BLaER1 treated with 17β-estradiol and CSF1 and Interleukin-3, amounts not matched to agents 10 nM and 100 nM (cell line): ENCODE measurements around the gene TUFM.
"Not testable (repeated sequence)": the region's sequence is repeated elsewhere in the genome, so short reads cannot be mapped to it uniquely, and the experiment has no call there.

Experiments
- H3K27ac ChIP-seq, 11 experiments: shearing (Covaris generic); formaldehyde crosslinking; 2 replicates each; pipeline ENCODE4 v1.8.1; 2022
- H3K27me3 ChIP-seq, 11 experiments: shearing (Covaris generic); formaldehyde crosslinking; 2 replicates each; pipeline ENCODE4 v1.8.1; 2022
- H3K36me3 ChIP-seq, 11 experiments: shearing (Covaris generic); formaldehyde crosslinking; 2 replicates each; pipeline ENCODE4 v1.8.1; 2022
- H3K4me1 ChIP-seq, 10 experiments: shearing (Covaris generic); formaldehyde crosslinking; 2 replicates each; pipeline ENCODE4 v1.8.1; 2022
- H3K4me2 ChIP-seq, 11 experiments: shearing (Covaris generic); formaldehyde crosslinking; 2 replicates each; pipeline ENCODE4 v1.8.1; 2022
- H3K4me3 ChIP-seq, 10 experiments: shearing (Covaris generic); formaldehyde crosslinking; 2 replicates each; pipeline ENCODE4 v1.8.1; 2022
- H3K9ac ChIP-seq, 11 experiments: shearing (Covaris generic); formaldehyde crosslinking; 2 replicates each; pipeline ENCODE4 v1.8.1; 2022
- H3K9me3 ChIP-seq, 11 experiments: shearing (Covaris generic); formaldehyde crosslinking; replicated peaks in 1 of 11; 2 replicates each; pipeline ENCODE4 v1.8.1; 2022
- H4K20me1 ChIP-seq, 11 experiments: shearing (Covaris generic); formaldehyde crosslinking; 2 replicates each; pipeline ENCODE4 v1.8.1; 2022
- Cebpa-rat ChIP-seq, 11 experiments: shearing (Covaris generic); IDR thresholded peaks; 2 replicates each; pipeline ENCODE4 v1.8.1; 2022

The TUFM gene

DNA sequence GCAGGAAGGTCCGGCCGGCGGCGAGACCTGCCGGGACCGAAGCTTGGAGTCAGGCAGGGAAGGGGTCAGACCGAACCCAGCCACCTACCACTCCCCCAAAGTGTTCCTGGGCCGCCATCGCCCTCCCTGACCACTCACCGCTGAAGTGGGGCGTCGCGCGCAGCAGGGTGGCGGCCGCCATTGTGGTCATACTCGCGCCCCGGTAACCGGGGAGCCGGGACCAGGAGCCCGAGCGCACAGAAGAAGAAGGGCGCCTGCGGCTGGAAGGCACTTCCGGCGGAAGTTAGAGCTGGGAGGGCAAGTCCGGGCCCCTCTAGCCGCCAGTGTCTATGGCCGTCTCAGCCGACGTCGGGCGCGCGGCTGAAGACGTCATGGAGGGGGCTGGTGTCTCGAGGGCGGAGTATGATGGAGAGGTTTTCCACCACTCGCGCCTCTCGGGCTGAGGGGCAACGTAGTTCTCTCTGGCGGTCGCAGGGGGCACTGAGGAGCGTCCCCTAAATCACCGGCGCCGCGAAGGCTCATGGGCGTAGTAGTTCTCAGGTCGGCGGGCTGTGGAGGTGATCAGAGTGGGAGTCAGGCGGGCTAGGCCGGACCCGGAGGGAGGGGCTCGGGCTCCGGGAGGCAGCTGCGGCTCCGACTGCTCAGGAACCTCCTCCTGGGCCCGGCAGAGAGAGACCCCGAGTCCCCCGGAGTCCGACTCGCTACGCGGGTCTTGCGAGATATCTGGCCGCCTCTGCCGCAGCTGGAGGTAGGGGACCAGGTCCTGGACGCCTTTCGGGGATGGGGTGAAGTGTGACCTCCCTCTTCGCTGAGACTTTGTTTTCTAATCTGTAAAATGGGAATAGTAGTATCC lies at the start of gene TUFM:
Gene TUFM (minus strand): TSS at position 269 of the 853 bp plus-strand sequence. CDS start 79 bp downstream, at position 190.
- peak within 1 kb of the TSS; percentile 75 to 95 (median 88) for H3K27ac ChIP-seq
- peak within 1 kb of the TSS; percentile 86 to 99 (median 91) for H3K4me3 ChIP-seq
- H3K27me3 ChIP-seq: no peaks in the 10 kb centered on the region

DNA sequence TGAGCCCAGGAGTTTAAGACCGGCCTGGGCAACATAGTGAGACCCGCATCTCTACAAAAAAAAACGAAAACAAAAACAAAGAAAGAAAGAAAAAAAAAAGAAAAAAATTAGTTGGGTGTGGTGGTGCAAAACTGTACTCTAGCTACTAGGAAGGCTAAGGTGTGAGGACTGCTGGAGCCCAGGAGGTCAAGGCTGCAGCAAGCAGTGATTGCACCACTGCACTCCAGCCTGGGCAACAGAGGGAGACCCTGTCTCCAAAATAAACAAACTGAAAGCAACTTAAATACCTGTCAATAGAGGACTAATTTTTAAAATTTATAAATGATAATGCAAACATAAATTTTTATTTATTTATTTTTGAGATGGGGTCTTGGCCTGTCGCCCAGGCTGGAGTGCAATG lies 49.5 kb upstream of the TUFM start:
- H3K4me2 ChIP-seq: no peak overlapping the region
- H3K27ac ChIP-seq: no peak overlapping the region
- no peak overlapping the region for H3K9ac ChIP-seq
- H4K20me1 ChIP-seq: no peaks in the 10 kb centered on the region
- TF ChIP-seq Cebpa-rat (IDR thresholded peaks at IDR 0.05): no peak
- H3K36me3 ChIP-seq: peaks cover 0 to 25% (median 9%) of the 10 kb centered on the region in 11 experiments; a peak in 16 of 22 replicates
- H3K4me1 ChIP-seq: peaks cover 0 to 37% (median 32%) of the 10 kb centered on the region in 10 experiments; a peak in 15 of 20 replicates
- H3K4me3 ChIP-seq: no peak overlapping the region
- no peaks in the 10 kb centered on the region for H3K9me3 ChIP-seq
- no peaks in the 10 kb centered on the region for H3K27me3 ChIP-seq

More for the DNA sequence above, at the start of gene TUFM:
- H3K36me3 ChIP-seq: peaks cover 36 to 46% (median 39%) of the 10 kb centered on the region in 11 experiments
- H3K4me1 ChIP-seq: peaks cover 28 to 49% (median 32%) of the 10 kb centered on the region in 10 experiments
- no peaks in the 10 kb centered on the region for H3K9me3 ChIP-seq
- peaks cover 0 to 46% (median 38%) of the 10 kb centered on the region in 11 experiments; a peak in 18 of 22 replicates for H4K20me1 ChIP-seq
- peak within 1 kb of the TSS; percentile 84 to 98 (median 93) for H3K4me2 ChIP-seq
- no peak for TF ChIP-seq Cebpa-rat (IDR thresholded peaks at IDR 0.05)
- H3K9ac ChIP-seq: peak within 1 kb of the TSS; percentile 88 to 97 (median 93)

DNA sequence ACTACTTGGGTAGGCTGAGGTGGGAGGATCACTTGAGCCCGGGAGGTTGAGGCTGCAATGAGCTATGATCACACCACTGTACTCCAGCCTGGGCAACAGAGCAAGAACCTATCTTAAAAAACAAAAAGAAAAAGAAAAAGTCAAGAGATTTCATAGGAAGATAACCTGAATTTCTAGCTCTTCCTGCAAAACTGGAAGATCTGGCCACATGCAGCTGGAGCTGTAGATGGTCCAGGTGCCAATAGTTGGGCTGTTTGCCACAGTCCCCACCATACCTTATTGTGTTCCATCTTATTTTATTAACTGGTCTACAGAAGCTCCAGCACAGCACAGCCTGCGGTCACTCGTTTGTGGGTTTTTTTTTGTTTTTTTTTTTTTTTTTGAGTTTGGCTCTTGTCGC lies 47.1 kb upstream of the TUFM start:
- H4K20me1 ChIP-seq: no peaks in the 10 kb centered on the region
- H3K27ac ChIP-seq: no peak overlapping the region
- no peak overlapping the region for H3K9ac ChIP-seq
- H3K36me3 ChIP-seq: peaks cover 0 to 19% (median 7%) of the 10 kb centered on the region in 11 experiments; a peak in 14 of 22 replicates
- TF ChIP-seq Cebpa-rat (IDR thresholded peaks at IDR 0.05): no peak
- H3K4me2 ChIP-seq: no peak overlapping the region
- no peaks in the 10 kb centered on the region for H3K27me3 ChIP-seq
- peaks cover 0 to 30% (median 26%) of the 10 kb centered on the region in 10 experiments; a peak in 15 of 20 replicates for H3K4me1 ChIP-seq
- no peak overlapping the region for H3K4me3 ChIP-seq
- no peaks in the 10 kb centered on the region for H3K9me3 ChIP-seq

DNA sequence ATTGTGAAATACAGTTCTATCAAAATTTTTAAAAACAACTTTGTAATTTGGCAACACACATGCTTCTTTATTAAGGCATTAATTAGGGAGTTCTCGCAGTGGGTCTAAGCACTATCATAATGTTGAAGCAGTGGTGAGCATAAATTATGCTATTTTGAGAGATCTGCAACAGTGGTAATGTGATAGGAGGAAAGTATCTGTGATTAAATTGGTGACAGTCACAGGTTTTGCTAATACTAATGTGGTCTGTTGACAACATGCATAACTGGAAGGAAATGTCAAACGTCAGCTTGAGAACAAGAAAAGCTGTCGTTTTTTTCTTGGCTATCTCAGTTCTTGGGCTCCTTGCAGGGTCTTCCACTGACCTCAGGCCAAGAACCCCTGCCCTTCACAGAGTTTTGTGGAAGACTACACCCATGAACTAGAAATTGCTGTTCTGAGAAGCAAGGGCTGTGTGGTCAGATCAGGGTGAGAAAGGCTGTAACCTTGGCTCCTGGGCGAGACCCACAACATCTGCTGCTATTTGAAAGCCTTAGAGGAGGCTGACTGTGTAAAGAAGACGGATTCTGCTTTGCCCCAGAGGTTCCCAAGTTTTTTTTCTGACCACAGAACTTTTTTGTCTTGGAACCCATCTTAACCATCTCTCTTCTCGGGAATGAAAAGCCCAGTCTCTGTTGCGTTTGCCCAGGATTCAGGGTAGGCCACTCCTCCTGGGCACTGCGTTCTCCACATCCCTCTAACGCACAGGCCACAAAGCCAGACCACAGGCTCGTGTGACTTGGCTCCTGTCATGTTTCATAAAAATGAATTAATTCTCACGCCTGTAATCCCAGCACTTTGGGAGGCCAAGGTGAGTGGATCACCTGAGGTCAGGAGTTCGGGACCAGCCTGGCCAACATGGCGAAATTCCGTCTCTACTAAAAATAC lies 46.1 kb upstream of the TUFM start:
- H3K4me2 ChIP-seq: peak overlapping the region in 7 of 11 experiments; percentile 15 to 43 (median 32); a peak in 11 of 22 replicates
- peak overlapping the region in 6 of 11 experiments; percentile 3 to 63 (median 24); a peak in 9 of 22 replicates for H3K27ac ChIP-seq
- H3K9me3 ChIP-seq: no peaks in the 10 kb centered on the region
- no peaks in the 10 kb centered on the region for H4K20me1 ChIP-seq
- peaks cover 0 to 12% (median 0%) of the 10 kb centered on the region in 11 experiments; a peak in 7 of 22 replicates for H3K36me3 ChIP-seq
- no peaks in the 10 kb centered on the region for H3K27me3 ChIP-seq
- TF ChIP-seq Cebpa-rat (IDR thresholded peaks at IDR 0.05): 0 out of 22 replicates have a peak, but pooled peaks of 1 of the 11 experiments have one; percentile 14
- H3K4me1 ChIP-seq: peaks cover 0 to 30% (median 26%) of the 10 kb centered on the region in 10 experiments; a peak in 15 of 20 replicates
- no peak overlapping the region for H3K4me3 ChIP-seq
- peak overlapping the region in 4 of 11 experiments; percentile 25 to 52 (median 45); a peak in 5 of 22 replicates for H3K9ac ChIP-seq

DNA sequence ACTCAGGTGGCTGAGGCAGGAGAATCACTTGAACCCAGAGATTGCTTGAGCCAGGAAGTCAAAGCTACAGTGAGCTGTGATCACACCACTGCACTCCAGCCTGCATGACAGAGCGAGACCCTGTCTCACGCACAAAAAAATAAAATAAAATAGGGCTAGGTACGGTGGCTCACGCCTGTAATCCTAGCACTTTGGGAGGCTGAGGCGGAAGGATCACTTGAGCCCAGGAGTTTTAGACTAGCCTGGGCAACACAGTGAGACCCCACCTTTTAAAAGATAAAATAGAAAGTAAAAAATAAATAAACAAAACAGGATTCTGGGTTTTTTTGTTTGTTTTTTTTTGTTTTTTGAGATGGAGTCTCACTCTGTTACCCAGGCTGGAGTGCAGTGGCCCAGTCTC lies 44.2 kb upstream of the TUFM start:
- H3K9me3 ChIP-seq, H3K27me3 ChIP-seq, H3K4me3 ChIP-seq, H3K27ac ChIP-seq, H4K20me1 ChIP-seq, H3K4me2 ChIP-seq, H3K9ac ChIP-seq: not testable (repeated sequence)
- peaks cover 0 to 40% (median 33%) of the 10 kb centered on the region in 10 experiments; a peak in 15 of 20 replicates for H3K4me1 ChIP-seq
- H3K36me3 ChIP-seq: peaks cover 0 to 12% (median 0%) of the 10 kb centered on the region in 11 experiments; a peak in 6 of 22 replicates

DNA sequence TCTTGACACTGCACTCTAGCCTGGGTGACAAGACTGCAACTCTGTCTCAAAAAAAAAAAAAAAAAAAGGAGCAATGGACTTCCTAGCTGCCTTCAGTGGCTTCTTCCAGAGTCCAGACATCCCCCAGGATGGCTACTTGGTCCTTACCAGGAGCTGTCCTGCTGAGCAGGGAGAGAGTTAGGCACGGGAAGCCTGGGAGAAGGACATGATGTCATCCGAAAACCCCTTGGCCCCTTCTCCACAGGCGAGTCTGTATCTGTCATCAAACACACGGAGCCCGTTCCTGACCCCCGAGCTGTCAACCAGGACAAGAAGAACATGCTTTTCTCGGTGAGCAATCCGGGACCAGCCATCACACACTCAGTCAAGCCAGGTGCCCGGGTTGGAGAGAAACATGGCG lies 40.8 kb upstream of the TUFM start:
- Histone ChIP-seq H3K36me3 (peaks cover 0 to 4% (median 0%) of the 10 kb centered on the region in 11 experiments; a peak in 1 of 22 replicates), H3K4me2 (no peak overlapping the region), H3K4me1 (peaks cover 0 to 33% (median 19%) of the 10 kb centered on the region in 10 experiments; a peak in 15 of 20 replicates), H3K27ac (no peak overlapping the region), H3K4me3 (no peak overlapping the region), H4K20me1 (no peaks in the 10 kb centered on the region), H3K27me3 (no peaks in the 10 kb centered on the region), H3K9ac (no peak overlapping the region), H3K9me3 (no peaks in the 10 kb centered on the region)
- TF ChIP-seq Cebpa-rat (IDR thresholded peaks at IDR 0.05): no peak

DNA sequence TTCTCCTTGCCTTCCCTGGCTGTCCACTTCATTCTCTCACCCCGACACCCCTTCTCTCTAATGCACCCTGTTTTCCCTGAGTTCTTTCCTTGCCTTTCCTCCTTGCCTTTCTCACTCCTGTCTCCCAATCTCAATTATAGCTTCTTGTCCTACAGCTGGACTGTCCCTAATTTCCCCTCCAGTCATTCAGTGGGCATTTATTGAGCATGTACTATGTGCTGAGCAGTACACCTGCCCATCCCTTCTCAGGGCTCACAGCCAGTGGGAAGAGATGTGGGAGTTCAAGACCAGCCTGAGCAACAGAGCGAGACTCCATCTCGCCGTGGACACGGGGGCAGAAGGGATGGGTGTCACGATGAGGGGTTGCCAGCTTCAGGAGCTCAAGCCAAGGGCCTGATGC lies 37.9 kb upstream of the TUFM start:
- Histone ChIP-seq H3K4me3 (no peak overlapping the region), H4K20me1 (no peaks in the 10 kb centered on the region), H3K4me1 (peaks cover 10 to 46% (median 34%) of the 10 kb centered on the region in 10 experiments; a peak in 19 of 20 replicates), H3K27ac (no peak overlapping the region), H3K4me2 (no peak overlapping the region), H3K9me3 (no peaks in the 10 kb centered on the region), H3K9ac (0 out of 22 replicates have a peak overlapping the region, but pooled peaks of 1 of the 11 experiments have one; percentile 3), H3K27me3 (no peaks in the 10 kb centered on the region), H3K36me3 (peaks cover 0 to 4% (median 0%) of the 10 kb centered on the region in 11 experiments; a peak in 1 of 22 replicates)
- no peak for TF ChIP-seq Cebpa-rat (IDR thresholded peaks at IDR 0.05)

DNA sequence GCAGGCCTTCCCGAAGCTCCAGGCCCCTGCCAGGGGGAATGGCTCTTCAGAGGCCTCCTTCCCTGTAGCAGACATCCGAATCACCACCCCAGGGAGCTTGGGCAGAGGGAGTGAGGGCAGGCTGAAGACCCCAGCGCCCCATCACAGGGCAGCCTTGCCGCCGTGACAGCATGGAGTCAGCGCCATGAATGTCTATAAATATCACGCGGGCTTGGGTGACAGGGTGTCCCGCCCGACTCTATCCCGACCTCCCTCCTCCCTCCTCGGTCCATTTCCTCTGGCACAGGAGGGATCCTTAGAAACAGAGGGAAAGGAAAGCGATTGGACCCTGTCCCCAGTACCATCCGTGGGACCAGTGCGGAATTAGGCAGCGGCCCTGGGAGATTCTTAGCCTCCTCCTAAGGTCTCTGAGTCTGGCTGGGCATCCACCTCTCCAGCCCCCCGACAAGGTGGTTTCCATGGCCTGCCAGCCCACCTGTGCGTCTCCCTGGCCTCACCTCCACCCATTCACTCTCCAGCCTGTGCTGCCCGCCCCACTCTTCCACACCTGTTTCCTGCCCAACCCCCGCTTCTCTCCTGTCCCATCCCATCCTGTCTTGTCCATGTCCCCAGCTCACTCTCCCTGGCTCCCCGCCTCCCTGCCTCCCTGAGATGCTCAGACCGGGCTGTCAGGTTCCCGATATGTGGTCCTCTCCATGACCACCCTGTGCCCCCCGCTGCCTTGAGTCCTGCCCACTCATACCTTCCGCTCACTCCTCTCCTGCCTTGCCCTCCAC lies 37.3 kb upstream of the TUFM start:
- peaks cover 13 to 52% (median 40%) of the 10 kb centered on the region in 10 experiments; a peak in 19 of 20 replicates for H3K4me1 ChIP-seq
- TF ChIP-seq Cebpa-rat (IDR thresholded peaks at IDR 0.05): no peak
- no peaks in the 10 kb centered on the region; a peak in 1 of 22 replicates for H3K36me3 ChIP-seq
- no peaks in the 10 kb centered on the region for H3K27me3 ChIP-seq
- H4K20me1 ChIP-seq: no peaks in the 10 kb centered on the region
- H3K9me3 ChIP-seq: no peaks in the 10 kb centered on the region
- peak overlapping the region in 5 of 11 experiments; percentile 5 to 38 (median 10); a peak in 3 of 22 replicates for H3K9ac ChIP-seq
- no peak overlapping the region for H3K27ac ChIP-seq
- peak overlapping the region in 3 of 11 experiments; percentile 7 to 24 (median 7); a peak in 2 of 22 replicates for H3K4me2 ChIP-seq
- no peak overlapping the region for H3K4me3 ChIP-seq
